Naive thymus-derived CD4-positive, alpha-beta T cell (primary cell): ENCODE data around the gene KNDC1. TPM values are rescaled to one million over a fixed set of nuclear protein-coding genes. Genes with fewer than 3 reads are reported as not detected.
A peak's percentile ranks its signal among the peaks of the same experiment; 100 is the strongest.

ENCODE experiments used
- ATAC-seq: fragments of 150-1000 bp; cut with Tn5 transposase; 2 replicates; pipeline ENCODE4 v1.10.0; 2021; ENCODE audit warnings: mild to moderate bottlenecking, moderate library complexity
- CTCF ChIA-PET: fragments of 350-600 bp; sonication (Branson Sonifier 250); formaldehyde crosslinking; loops from one replicate; lab custom pipeline; 2021; ENCODE audit warnings: antibody characterized with exemption; lab: Charles Lee
- POLR2A ChIA-PET: fragments of 350-600 bp; sonication (Branson Sonifier 250); formaldehyde crosslinking; loops from one replicate; lab custom pipeline; 2021; ENCODE audit warnings: antibody characterized with exemption, inconsistent platforms; lab: Charles Lee
- DNase-seq, 9 donors: peaks; one replicate each; pipeline versions ENCODE4 v3.0.0 to v3.0.0-alpha.2; 2020 to 2022; ENCODE audit warnings: mixed read lengths in 1 of 9
- H3K27ac ChIP-seq: one replicate; pipeline ENCODE4 v1.7.0; 2013; ENCODE audit warnings: mild to moderate bottlenecking, low read depth, low read length, moderate library complexity
- H3K27me3 ChIP-seq, 2 donors: one replicate each; pipeline ENCODE4 v1.7.0; 2013; ENCODE audit warnings: low read length in 2 of 2, mild to moderate bottlenecking in 2 of 2, moderate library complexity in 2 of 2; ENCODE audit not compliant: control insufficient read depth in 2 of 2, insufficient read depth in 2 of 2
- H3K36me3 ChIP-seq, 3 experiments: 1 replicate in 2 of 3; 2 replicates in 1 of 3; pipeline ENCODE4 v1.7.0; 2013; ENCODE audit warnings: low read length in 3 of 3, mild to moderate bottlenecking in 3 of 3, moderate library complexity in 1 of 3; ENCODE audit not compliant: insufficient read depth in 3 of 3, control insufficient read depth in 2 of 3
- H3K4me1 ChIP-seq, 2 donors: one replicate each; pipeline ENCODE4 v1.7.0; 2013; ENCODE audit warnings: low read length in 2 of 2, mild to moderate bottlenecking in 2 of 2, moderate library complexity in 1 of 2; ENCODE audit not compliant: control insufficient read depth in 2 of 2, insufficient read depth in 2 of 2
- H3K4me3 ChIP-seq: 2 replicates; pipeline ENCODE4 v1.7.0; 2013; ENCODE audit warnings: mild to moderate bottlenecking, low read length
- H3K9me3 ChIP-seq, 3 experiments: 1 replicate in 2 of 3; 2 replicates in 1 of 3; pipeline ENCODE4 v1.7.0; 2013; ENCODE audit warnings: low read length in 3 of 3; ENCODE audit not compliant: control insufficient read depth in 2 of 3
- H3K27ac Mint-ChIP-seq, 9 donors: one replicate each; pipeline ENCODE4 v1.8.0; 2020 to 2022; ENCODE audit warnings: mixed read lengths in 9 of 9, mild to moderate bottlenecking in 8 of 9, moderate library complexity in 5 of 9, inconsistent platforms in 2 of 9
- H3K27me3 Mint-ChIP-seq, 5 donors: one replicate each; pipeline ENCODE4 v1.8.0; 2021 to 2022; ENCODE audit warnings: mixed read lengths in 5 of 5, mild to moderate bottlenecking in 1 of 5
- H3K36me3 Mint-ChIP-seq, 5 donors: one replicate each; pipeline ENCODE4 v1.8.0; 2020 to 2022; ENCODE audit warnings: mixed read lengths in 5 of 5, mild to moderate bottlenecking in 3 of 5, inconsistent platforms in 1 of 5
- H3K4me1 Mint-ChIP-seq, 7 donors: one replicate each; pipeline ENCODE4 v1.8.0; 2020 to 2022; ENCODE audit warnings: mixed read lengths in 7 of 7, mild to moderate bottlenecking in 3 of 7, inconsistent platforms in 1 of 7
- H3K4me3 Mint-ChIP-seq, 10 donors: one replicate each; pipeline ENCODE4 v1.8.0; 2020 to 2022; ENCODE audit warnings: mild to moderate bottlenecking in 10 of 10, mixed read lengths in 10 of 10, moderate library complexity in 6 of 10, inconsistent platforms in 2 of 10
- H3K9me3 Mint-ChIP-seq, 11 donors: one replicate each; pipeline ENCODE4 v1.8.0; 2020 to 2022; ENCODE audit warnings: mixed read lengths in 11 of 11, mild to moderate bottlenecking in 4 of 11, inconsistent platforms in 1 of 11, moderate library complexity in 1 of 11
- intact Hi-C, 2 donors: fragments of 100-400 bp; cut with micrococcal nuclease; formaldehyde crosslinking; loops; one replicate each; pipeline ENCODE4 v1.15.1; 2023
- polyA plus RNA-seq, 2 donors: library from polyadenylated mRNA; unstranded; fragments of 300-500 nt; fragmentation: Illumina TruSeq; gene quantifications; one replicate each; pipeline ENCODE4 v1.2.3, GENCODE V29; 2021
- total RNA-seq, 6 experiments: library from RNA in 5 of 6; stranded (reverse) in 5 of 6; gene quantifications; 1 replicate in 5 of 6; 2 replicates in 1 of 6; pipeline ENCODE4 v1.2.3 and lab custom pipeline; 2021 to 2026

Gene KNDC1
- total and polyA plus RNA-seq, 7 experiments from 2014 or later: 0.05 to 3.6 (median 0.60) TPM; not detected in 3

DNA sequence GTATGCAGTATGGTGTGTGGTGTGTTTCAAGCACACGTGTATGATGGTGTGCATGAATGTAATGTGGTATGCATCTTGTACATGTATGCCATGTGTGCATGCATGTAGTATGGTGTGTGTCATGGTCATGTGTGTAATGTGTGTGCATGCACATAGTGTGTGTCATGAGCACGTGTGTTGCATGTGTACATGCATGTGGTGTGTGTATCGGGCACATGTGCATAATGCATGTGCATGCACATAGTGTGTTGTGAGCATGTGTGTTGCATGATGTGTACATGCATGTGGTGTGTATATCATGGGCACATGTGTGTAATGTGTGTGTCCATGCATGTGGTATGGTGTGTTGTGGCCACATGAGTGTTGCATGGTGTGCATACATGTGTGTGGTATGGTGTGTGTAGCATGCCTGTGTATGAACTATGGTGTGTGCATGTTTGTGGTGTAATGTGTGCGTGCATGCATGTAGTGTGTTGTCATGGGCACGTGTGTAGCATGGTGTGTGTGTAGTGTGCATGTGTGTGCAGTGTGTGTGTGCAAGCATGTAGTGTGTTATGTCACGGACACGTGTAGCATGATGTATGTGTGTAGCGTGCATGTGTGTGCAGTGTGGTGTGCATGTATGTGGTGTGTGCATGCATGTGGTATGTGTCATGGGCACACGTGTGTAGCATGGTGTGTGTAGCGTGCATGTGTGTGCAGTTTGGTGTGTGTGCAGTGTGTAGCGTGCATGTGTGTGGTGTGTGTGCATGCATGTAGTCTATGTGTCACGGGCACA is 17.6 kb downstream of the KNDC1 start:
- Mint-ChIP-seq H3K4me1 (peaks cover 0 to 2% (median 0%) of the 10 kb centered on the region in 7 donors), H3K27ac (peak overlapping the region in 3 of 9 donors; percentile 19 to 41 (median 28)), H3K4me3 (no peak overlapping the region), H3K36me3 (peaks cover 0 to 6% (median 0%) of the 10 kb centered on the region in 5 donors), H3K9me3 (peaks cover 0 to 31% (median 1%) of the 10 kb centered on the region in 11 donors), H3K27me3 (peaks cover 3 to 32% (median 13%) of the 10 kb centered on the region in 5 donors)
- no peaks in the 10 kb centered on the region for H3K4me1 ChIP-seq
- H3K4me3 ChIP-seq: no peak overlapping the region
- DNase-seq (no peak), ATAC-seq (no peak)
- ChIA-PET POLR2A (no interaction called here), CTCF (no interaction called here)
- intact Hi-C loops: no loop called here
- H3K27me3 ChIP-seq: no peaks in the 10 kb centered on the region
- H3K9me3 ChIP-seq: no peaks in the 10 kb centered on the region
- H3K27ac ChIP-seq: no peak overlapping the region
- H3K36me3 ChIP-seq: no peaks in the 10 kb centered on the region

DNA sequence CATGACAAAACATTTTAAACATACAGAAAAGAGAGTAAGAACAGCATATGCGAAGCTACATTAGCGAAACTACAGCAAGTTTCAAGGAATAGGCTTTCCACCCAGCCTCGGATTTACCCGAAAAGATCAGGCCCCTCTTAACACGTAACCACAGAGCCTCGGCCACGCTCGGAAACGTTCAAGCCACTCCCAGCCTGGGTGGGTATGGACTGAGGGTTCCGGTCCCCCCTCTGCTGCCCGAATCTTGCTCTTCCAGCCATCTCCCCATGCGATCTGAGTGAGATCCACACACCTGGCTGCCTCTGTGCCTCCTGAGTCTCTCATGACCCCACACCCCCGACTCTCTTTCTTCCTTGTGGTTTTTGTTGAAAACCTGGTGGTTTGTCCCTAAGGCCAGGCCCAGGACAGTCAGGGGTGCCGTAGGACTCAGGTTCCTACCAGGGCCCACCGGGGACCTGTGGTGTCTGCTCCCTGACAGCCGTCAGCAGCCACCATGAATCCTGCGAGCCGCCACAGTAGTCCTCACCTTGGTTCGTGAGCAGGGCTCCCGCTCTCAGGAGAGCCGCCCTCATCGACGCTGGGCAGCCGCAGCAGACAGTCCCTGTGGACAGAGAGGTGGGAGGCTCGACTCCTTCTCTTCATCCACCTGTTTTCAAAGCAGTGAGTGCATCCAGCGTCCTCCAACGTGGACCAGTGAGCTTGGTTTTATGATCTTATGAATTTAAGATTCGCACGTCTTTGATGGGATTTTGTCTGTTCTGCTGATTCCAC is 18.5 kb downstream of the KNDC1 start:
- H3K4me1 ChIP-seq: no peaks in the 10 kb centered on the region
- peaks cover 0 to 2% (median 0%) of the 10 kb centered on the region in 7 donors for H3K4me1 Mint-ChIP-seq
- no peak overlapping the region for H3K4me3 Mint-ChIP-seq
- H3K27ac ChIP-seq: no peak overlapping the region
- H3K27ac Mint-ChIP-seq: no peak overlapping the region
- no peaks in the 10 kb centered on the region for H3K27me3 ChIP-seq
- no peak overlapping the region for H3K4me3 ChIP-seq
- no peak for DNase-seq
- no peaks in the 10 kb centered on the region for H3K9me3 ChIP-seq
- CTCF ChIA-PET: no interaction called here
- H3K36me3 Mint-ChIP-seq: peaks cover 0 to 6% (median 0%) of the 10 kb centered on the region in 5 donors
- POLR2A ChIA-PET: no interaction called here
- no peaks in the 10 kb centered on the region for H3K36me3 ChIP-seq
- H3K9me3 Mint-ChIP-seq: peaks cover 0 to 31% (median 1%) of the 10 kb centered on the region in 11 donors
- ATAC-seq: no peak
- intact Hi-C loops: no loop called here
- peaks cover 0 to 24% (median 6%) of the 10 kb centered on the region in 5 donors for H3K27me3 Mint-ChIP-seq

DNA sequence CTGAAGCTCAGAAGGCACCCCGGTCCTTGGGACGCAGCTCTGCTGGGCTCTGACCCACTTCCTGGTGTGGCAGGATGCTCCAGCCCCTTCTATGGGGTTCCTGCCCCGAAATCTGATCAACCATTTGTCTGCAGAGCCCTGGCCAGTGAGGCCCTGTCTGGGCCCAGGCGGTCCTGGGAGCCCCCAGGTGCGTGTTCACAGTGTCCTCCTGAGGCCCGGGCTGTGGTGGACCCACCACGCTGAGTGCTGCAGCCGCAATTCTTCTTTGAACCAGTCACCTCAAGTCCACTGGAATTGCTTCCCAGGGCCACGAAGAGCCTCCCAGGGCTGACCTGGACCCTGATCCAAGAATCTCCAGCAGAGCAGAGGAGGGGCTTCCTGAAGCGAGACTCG is 19.1 kb downstream of the KNDC1 start:
- DNase-seq: no peak
- Histone ChIP-seq H3K4me3 (no peak overlapping the region), H3K4me1 (no peaks in the 10 kb centered on the region), H3K9me3 (no peaks in the 10 kb centered on the region), H3K36me3 (no peaks in the 10 kb centered on the region), H3K27me3 (no peaks in the 10 kb centered on the region), H3K27ac (no peak overlapping the region)
- Mint-ChIP-seq H3K27ac (no peak overlapping the region), H3K9me3 (peaks cover 0 to 34% (median 1%) of the 10 kb centered on the region in 11 donors), H3K4me3 (no peak overlapping the region), H3K27me3 (peaks cover 0 to 18% (median 6%) of the 10 kb centered on the region in 5 donors), H3K4me1 (peaks cover 0 to 2% (median 0%) of the 10 kb centered on the region in 7 donors), H3K36me3 (peaks cover 0 to 6% (median 0%) of the 10 kb centered on the region in 5 donors)
- ChIA-PET POLR2A (no interaction called here), CTCF (no interaction called here)
- intact Hi-C loops: no loop called here
- ATAC-seq: no peak

DNA sequence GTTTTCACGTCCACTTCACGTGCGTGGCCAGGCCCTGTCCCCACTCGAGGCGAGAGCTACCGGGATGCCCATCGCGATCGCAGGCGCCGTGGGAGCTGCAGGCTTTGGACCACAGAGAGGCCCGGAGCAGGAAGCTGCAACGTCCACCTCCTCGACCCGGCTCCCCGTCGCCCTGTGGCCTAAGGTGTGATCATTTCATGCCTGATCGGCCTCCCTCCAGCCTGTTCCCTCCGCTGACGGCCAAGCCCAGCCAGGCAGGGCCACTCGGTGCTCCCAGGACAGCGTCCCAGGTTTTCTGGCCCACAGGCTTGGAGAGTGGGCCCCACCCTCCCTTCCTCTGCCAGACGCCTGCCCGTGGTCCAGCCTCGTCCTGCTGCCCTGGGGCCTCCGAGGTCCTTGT is 19.6 kb downstream of the KNDC1 start:
- no peak overlapping the region for H3K27ac Mint-ChIP-seq

DNA sequence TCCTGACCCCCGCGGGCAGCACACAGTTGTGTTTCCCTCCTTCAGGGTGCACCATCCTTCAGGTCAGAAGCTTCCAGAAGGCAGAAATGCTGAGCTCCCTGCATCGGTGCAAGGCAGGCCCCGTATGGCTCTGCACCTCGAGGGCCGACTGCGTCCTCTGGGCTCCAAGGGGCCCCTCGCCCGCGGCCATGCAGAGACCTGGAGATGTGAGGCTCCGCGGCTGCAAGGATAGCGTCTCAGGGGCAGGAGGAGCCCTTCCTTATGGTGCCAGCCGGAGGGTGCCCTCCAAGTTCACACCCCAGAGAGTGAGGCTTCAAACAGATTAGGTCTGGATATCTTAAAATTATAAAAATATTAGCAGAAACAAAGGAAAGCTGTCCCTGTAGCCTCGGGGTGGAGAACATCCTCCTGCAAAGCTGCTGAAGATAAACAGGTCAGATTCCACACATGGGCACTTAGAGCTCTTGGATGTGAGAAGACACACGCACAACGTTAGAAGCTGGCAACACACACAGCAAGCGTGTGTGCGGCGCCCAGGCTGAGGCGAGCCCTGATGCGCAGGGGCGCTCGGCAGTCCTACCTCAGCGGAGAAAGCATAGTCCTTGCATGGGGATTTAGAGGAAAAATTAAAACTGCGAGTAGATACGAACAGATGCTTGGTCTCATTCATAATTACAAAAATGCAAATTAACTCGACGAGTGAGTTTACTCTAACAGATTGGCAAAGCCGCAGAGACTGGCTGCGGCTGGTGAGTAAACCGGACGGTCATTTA is 20.4 kb downstream of the KNDC1 start:
- Histone ChIP-seq H3K27ac (no peak overlapping the region), H3K4me3 (no peak overlapping the region), H3K4me1 (no peaks in the 10 kb centered on the region), H3K27me3 (no peaks in the 10 kb centered on the region), H3K36me3 (no peaks in the 10 kb centered on the region), H3K9me3 (no peaks in the 10 kb centered on the region)
- Mint-ChIP-seq H3K4me3 (no peak overlapping the region), H3K27ac (no peak overlapping the region), H3K9me3 (peaks cover 0 to 27% (median under 1%) of the 10 kb centered on the region in 11 donors), H3K4me1 (no peaks in the 10 kb centered on the region), H3K36me3 (peaks cover 0 to 6% (median 0%) of the 10 kb centered on the region in 5 donors), H3K27me3 (peaks cover 0 to 11% (median 0%) of the 10 kb centered on the region in 5 donors)
- CTCF ChIA-PET: no interaction called here
- ATAC-seq (no peak), DNase-seq (no peak)
- POLR2A ChIA-PET: no interaction called here
- intact Hi-C loops: no loop called here

More for the DNA sequence above, 19.6 kb downstream of the KNDC1 start:
- Histone ChIP-seq H3K4me3 (no peak overlapping the region), H3K36me3 (no peaks in the 10 kb centered on the region), H3K27me3 (no peaks in the 10 kb centered on the region), H3K9me3 (no peaks in the 10 kb centered on the region), H3K4me1 (no peaks in the 10 kb centered on the region), H3K27ac (no peak overlapping the region)
- POLR2A ChIA-PET: no interaction called here
- Mint-ChIP-seq H3K27me3 (peaks cover 0 to 12% (median 2%) of the 10 kb centered on the region in 5 donors), H3K9me3 (peaks cover 0 to 34% (median 1%) of the 10 kb centered on the region in 11 donors), H3K36me3 (peaks cover 0 to 6% (median 0%) of the 10 kb centered on the region in 5 donors), H3K4me3 (no peak overlapping the region), H3K4me1 (no peaks in the 10 kb centered on the region)
- DNase-seq: no peak
- intact Hi-C loops: no loop called here
- CTCF ChIA-PET: no interaction called here
- no peak for ATAC-seq

DNA sequence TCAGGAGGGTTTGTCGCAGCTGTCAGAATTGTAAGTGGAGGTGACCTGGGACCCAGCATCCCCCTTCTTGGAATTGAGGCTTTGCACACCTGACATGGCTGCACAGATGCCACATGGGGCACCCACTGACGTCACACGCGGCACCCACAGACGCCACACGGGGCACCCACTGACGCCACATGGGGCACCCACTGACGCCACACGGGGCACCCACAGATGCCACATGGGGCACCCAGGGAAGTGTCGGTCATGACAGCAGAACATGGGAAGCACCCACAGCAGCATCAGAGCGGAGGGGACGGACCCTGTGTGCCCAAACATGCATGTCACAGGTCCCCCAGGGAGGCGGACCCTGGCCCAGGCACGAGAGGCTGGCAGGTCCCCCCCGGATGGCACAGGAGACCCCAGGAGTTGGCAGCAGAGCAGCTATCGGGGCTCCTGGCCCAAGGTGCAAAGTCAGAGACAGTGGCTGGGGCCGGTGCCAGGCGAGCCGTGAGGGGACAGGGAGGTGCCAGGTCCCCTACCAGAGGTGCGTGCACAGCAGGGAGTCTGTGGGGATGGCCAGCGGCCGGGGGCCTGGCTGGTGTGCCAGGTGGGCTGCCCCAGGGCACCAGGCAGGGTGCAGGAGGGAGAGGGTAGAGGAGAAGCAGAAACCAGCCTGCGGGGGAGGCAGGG is 21.1 kb downstream of the KNDC1 start:
- Histone ChIP-seq H3K9me3 (no peaks in the 10 kb centered on the region), H3K4me3 (no peak overlapping the region), H3K27ac (no peak overlapping the region), H3K27me3 (no peaks in the 10 kb centered on the region), H3K36me3 (no peaks in the 10 kb centered on the region), H3K4me1 (no peaks in the 10 kb centered on the region)
- Mint-ChIP-seq H3K4me1 (no peaks in the 10 kb centered on the region), H3K9me3 (peaks cover 0 to 21% (median 0%) of the 10 kb centered on the region in 11 donors), H3K27ac (no peak overlapping the region), H3K27me3 (peaks cover 0 to 11% (median 0%) of the 10 kb centered on the region in 5 donors), H3K4me3 (no peak overlapping the region), H3K36me3 (peaks cover 0 to 6% (median 0%) of the 10 kb centered on the region in 5 donors)
- no peak for DNase-seq
- no peak for ATAC-seq
- ChIA-PET CTCF (no interaction called here), POLR2A (no interaction called here)
- intact Hi-C loops: no loop called here
